ENCODE results near the gene CCDC178. TPM values are rescaled to one million over a fixed set of nuclear protein-coding genes. Genes with fewer than 3 reads are reported as not detected.

CCDC178 gene, protein sequence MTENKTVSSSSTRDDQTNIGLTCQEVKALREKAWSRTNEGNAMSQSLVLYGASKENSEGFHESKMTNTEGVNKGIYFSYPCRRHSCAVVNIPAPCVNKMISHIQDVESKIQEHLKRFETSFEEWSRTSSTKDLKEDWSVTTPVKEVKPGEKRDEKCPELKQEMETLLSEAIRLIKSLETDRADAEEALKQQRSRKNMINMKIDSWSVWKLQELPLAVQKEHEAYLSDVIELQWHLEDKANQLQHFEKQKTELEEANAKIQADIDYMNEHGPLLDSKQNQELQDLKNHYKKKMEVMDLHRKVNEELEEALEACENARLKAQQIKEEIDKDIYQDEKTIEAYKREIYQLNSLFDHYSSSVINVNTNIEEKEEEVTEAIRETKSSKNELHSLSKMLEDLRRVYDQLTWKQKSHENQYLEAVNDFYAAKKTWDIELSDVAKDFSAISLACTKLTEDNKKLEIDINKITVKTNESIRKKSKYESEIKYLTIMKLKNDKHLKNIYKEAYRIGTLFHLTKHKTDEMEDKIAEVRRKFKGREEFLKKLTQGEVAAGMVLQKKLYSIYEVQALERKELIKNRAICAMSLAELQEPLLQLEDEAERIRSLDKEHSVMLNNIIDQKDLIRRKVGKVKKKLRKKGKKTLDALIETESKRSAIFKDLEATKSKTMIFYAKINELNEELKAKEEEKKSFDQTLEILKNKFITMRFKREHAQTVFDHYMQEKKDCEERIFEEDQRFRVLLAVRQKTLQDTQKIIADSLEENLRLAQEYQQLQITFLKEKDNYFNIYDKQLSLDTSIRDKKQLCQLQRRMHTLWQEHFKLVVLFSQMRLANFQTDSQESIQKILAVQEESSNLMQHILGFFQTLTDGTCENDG
- not detected for total RNA-seq (2021; fragmentation: NEBNext Ultra II Directional; extraction: Animal tissue kit (Norgen Biotek cat#: 25700))
- long read RNA-seq = 0 reads

DNA sequence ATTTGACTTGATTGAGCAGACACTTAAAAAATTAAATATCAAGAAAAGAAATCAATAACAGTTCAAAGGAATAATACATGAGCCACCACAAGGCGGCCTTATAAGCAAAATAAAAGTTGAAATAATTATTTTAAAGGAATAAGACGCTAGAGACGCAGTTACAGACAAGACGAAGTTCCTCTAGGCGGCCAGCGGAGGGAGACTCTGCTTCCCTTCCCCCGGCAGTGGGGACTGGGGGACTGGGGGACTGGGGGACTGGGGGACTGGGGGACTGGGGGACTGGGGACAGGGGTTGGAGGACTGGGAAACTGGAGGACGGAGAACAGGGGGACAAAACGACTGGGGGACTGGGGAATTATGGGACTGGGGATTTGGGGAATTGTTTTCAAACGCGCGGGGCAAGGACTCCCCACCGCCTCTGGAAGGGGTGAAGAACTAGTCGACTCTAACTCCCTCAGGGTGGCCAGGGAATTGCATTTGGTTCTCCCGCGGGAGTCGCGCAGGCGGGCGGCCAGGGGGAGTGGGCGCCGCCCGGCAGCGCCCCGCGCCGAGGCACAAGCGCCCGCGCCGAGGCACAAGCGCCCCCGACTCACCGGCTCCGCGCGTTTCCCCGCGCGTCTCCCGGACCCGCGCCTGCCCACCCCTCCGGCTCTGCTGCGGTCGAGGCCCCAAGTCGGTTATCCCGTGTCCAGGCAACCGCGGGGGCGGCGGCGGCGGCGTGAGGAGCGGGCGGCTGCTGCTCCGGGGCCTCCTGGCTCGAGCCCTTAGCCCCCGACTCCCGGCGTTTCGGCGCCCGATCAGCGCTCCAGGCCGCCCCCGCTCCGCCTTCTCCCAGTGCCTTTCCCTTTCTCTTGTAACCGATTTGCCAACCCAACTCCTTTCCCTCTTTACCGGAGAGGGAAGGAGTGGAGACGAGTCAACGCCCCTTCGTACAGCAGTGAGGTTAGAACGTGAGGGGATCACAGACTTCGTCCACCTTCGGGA is at the start of gene CCDC178:
Gene CCDC178 (minus strand): TSS at position 662 of the 984 bp plus-strand sequence. CDS start 28,633 bp downstream, outside the sequence.
- DNase-seq = no peak
- no peak within 1 kb of the TSS for H3K27ac Mint-ChIP-seq
- H3K27me3 Mint-ChIP-seq (ENCODE audit: insufficient read depth) = peaks cover 2% of the 10 kb centered on the region
- H3K9me3 Mint-ChIP-seq = peaks cover 30% of the 10 kb centered on the region
- H3K4me3 Mint-ChIP-seq = no peak within 1 kb of the TSS
- no peak; the same call in 1 of the 2 replicates for TF ChIP-seq CTCF (IDR thresholded peaks at IDR 0.05)
- no peaks in the 10 kb centered on the region for H3K4me1 Mint-ChIP-seq (ENCODE audit: low read depth)
- no peaks in the 10 kb centered on the region for H3K36me3 Mint-ChIP-seq (ENCODE audit: low read depth)

DNA sequence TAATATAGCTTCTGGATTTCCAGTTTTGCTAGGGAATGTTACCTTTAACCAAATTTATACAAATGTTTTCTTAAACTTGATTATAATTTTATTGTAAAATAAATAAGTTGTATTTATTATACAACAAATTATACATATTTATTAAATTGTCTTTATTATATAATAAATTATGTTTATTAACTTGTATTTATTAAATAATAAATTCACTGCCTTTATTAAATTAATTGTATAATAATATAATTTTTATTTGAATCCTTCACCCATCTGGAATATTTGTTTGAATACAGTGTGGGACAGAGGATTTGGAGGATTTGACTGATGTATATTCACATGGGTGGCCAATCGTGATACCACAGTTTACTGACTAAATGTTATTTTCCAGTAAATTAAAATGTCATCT is 43.4 kb upstream of the CCDC178 start:
- Mint-ChIP-seq H3K36me3 (ENCODE audit: low read depth) (no peaks in the 10 kb centered on the region), H3K9me3 (peaks cover 24% of the 10 kb centered on the region), H3K27ac (no peak overlapping the region), H3K4me1 (ENCODE audit: low read depth) (no peaks in the 10 kb centered on the region), H3K27me3 (ENCODE audit: insufficient read depth) (no peaks in the 10 kb centered on the region), H3K4me3 (no peak overlapping the region)
- no peak for TF ChIP-seq CTCF (IDR thresholded peaks at IDR 0.05)
- no peak for DNase-seq

DNA sequence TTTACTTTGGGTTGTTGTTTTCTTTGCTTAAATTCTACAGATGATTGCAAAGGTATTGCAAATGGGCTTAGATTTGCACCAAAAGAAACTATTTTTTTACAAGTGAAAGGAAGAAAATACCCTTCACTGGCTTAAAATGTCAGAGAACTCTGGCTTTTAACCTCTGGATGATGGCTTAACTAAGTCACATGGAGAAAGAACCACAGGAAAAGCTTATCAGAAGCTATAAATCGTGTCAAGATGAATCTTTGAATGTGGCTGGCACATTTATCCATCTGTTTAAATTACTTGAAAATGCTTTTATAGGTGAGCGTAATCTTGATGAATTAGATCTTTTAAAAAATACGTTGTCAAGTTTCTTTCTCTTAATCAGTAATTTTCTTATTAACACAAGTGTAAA is 32.0 kb upstream of the CCDC178 start:
- no peak overlapping the region for H3K4me3 Mint-ChIP-seq
- H3K27me3 Mint-ChIP-seq (ENCODE audit: insufficient read depth) = no peaks in the 10 kb centered on the region
- no peak for DNase-seq
- H3K4me1 Mint-ChIP-seq (ENCODE audit: low read depth) = no peaks in the 10 kb centered on the region
- TF ChIP-seq CTCF (IDR thresholded peaks at IDR 0.05) = no peak
- H3K27ac Mint-ChIP-seq = no peak overlapping the region
- no peaks in the 10 kb centered on the region for H3K36me3 Mint-ChIP-seq (ENCODE audit: low read depth)
- H3K9me3 Mint-ChIP-seq = peaks cover 26% of the 10 kb centered on the region

DNA sequence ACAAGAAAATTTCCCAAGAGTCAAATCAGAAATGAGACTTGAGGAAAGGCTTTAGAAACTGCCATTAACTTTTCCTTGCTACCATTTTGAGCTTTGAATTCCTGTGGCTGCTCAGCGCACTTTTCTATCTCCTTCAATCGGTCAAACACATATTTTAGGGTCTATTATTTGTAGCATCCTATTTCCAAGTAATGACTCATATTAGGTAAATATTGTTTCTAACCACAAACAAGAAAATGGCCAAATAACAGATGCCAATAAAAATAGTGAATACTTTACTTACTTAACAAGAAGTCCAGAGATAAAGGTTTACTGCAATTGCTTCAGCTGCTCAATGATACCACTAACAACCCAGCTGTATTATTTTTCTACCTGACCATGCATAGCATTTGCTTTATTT is 29.7 kb upstream of the CCDC178 start:
- H3K4me3 Mint-ChIP-seq = no peak overlapping the region
- H3K27ac Mint-ChIP-seq = no peak overlapping the region
- TF ChIP-seq CTCF (IDR thresholded peaks at IDR 0.05) = no peak
- H3K4me1 Mint-ChIP-seq (ENCODE audit: low read depth) = no peaks in the 10 kb centered on the region
- H3K36me3 Mint-ChIP-seq (ENCODE audit: low read depth) = no peaks in the 10 kb centered on the region
- DNase-seq = no peak
- no peaks in the 10 kb centered on the region for H3K27me3 Mint-ChIP-seq (ENCODE audit: insufficient read depth)
- H3K9me3 Mint-ChIP-seq = peaks cover 37% of the 10 kb centered on the region

DNA sequence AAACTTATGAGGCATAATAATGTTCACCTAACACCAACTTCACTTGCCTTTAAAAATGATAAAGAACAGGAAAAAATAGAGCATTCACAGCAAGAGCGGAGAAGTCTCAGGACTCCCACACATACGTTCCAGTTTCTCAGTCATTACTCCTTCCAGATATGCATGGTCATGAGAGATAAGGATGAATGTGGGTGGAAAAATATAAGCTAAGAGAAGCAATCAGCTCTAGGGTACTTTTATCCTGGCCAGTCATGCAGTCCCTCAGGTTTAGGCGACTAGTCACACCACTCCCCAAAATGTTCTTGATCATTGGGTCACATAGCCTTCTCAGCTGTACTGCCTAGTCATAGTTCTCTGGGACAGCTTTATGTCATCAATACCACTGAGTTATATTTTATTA is 29.2 kb upstream of the CCDC178 start:
- no peak for DNase-seq
- TF ChIP-seq CTCF (IDR thresholded peaks at IDR 0.05) = no peak
- no peaks in the 10 kb centered on the region for H3K4me1 Mint-ChIP-seq (ENCODE audit: low read depth)
- no peaks in the 10 kb centered on the region for H3K27me3 Mint-ChIP-seq (ENCODE audit: insufficient read depth)
- no peak overlapping the region for H3K4me3 Mint-ChIP-seq
- H3K9me3 Mint-ChIP-seq = peaks cover 38% of the 10 kb centered on the region
- H3K27ac Mint-ChIP-seq = no peak overlapping the region
- H3K36me3 Mint-ChIP-seq (ENCODE audit: low read depth) = no peaks in the 10 kb centered on the region

Data from HFFc6 (cell line).